NCI-H82 (cell line): ENCODE results near the gene ACR.
A peak's percentile ranks its signal among the peaks of the same experiment; 100 is the strongest.

ENCODE experiments used
- DNase-seq: peaks from one replicate; lab custom pipeline; 2025; lab: John Stamatoyannopoulos, UW

The ACR gene

DNA sequence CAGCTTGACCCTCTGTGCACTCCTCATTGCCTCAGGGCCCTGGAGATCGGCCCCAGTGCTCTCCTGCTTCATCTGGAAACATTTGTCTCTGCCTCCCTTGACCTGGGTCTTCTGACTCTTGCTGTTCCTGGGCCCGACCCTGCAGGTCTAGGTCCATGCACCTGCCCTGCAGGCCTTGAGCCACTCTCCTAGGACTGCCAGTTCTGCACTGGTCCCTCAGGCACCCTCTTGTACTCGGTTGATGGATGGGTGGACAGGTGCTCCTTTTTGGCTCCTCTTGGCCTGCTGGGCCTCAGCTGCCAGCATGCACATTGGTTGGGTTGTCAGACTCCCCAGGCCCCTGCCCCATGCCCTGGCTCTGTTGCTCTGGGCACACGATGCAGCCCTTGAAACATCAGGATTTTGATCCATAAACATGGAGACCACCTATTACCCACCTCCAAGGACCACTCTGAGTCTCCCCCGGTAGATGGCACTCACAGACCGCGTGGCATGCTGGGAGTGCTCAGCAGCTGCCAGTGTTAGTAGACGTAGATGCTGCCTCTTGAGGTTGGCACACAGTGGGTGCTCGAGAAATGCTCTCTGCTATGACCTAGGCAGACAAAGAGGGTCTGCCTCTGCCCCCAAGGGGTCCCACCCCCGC, 20.2 kb upstream of the ACR start:
- no peak for DNase-seq

DNA sequence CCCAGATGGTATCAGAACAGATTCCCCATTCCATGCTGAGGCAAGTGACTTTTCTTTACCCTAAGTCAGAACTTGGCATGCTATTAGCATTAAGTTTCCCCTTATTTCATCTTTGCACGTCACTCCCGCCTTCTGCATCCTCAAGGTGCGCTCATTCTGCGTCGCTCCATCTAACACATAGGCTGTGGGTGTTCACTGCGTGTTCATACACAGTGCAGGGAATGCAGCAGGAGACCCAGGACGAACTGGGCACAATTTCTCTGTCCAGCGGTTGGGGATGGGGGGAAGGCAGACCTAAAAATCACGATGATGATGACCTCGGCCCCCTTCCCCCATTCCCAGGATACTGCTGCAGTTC, 19.7 kb upstream of the ACR start:
- DNase-seq, result no peak

DNA sequence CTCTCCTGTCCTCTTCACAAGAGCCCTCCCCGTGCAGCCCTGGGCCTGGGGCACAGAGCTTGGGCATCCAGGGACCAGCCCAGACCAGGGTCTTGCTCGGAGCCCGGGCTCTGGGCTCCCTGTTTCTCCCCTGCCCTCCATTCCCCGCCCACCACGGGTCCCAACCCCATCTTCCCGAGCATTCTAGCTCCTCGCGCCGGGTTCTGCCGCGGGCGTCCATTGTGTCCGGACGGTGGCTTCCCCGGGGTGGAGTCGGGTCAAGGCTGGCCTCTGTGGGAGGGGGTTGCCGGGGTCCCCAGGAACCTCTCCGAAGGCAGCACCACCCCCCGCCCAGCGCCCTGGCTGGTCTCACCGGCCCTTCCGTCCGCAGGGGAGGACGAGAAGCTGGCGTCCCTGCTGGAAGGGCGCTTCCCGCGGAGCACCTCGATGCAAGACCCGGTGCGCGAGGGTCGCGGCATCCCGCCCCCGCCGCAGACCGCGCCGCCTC, 18.1 kb upstream of the ACR start:
- DNase-seq, result no peak

DNA sequence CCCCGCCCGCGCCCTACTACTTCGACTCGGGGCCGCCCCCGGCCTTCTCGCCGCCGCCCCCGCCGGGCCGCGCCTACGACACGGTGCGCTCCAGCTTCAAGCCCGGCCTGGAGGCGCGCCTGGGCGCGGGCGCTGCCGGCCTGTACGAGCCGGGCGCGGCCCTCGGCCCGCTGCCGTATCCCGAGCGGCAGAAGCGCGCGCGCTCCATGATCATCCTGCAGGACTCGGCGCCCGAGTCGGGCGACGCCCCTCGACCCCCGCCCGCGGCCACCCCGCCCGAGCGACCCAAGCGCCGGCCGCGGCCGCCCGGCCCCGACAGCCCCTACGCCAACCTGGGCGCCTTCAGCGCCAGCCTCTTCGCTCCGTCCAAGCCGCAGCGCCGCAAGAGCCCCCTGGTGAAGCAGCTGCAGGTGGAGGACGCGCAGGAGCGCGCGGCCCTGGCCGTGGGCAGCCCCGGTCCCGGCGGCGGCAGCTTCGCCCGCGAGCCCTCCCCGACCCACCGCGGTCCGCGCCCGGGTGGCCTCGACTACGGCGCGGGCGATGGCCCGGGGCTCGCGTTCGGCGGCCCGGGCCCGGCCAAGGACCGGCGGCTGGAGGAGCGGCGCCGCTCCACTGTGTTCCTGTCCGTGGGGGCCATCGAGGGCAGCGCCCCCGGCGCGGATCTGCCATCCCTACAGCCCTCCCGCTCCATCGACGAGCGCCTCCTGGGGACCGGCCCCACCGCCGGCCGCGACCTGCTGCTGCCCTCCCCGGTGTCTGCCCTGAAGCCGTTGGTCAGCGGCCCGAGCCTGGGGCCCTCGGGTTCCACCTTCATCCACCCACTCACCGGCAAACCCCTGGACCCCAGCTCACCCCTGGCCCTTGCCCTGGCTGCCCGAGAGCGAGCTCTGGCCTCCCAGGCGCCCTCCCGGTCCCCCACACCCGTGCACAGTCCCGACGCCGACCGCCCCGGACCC, 17.4 kb upstream of the ACR start:
- DNase-seq, result no peak

DNA sequence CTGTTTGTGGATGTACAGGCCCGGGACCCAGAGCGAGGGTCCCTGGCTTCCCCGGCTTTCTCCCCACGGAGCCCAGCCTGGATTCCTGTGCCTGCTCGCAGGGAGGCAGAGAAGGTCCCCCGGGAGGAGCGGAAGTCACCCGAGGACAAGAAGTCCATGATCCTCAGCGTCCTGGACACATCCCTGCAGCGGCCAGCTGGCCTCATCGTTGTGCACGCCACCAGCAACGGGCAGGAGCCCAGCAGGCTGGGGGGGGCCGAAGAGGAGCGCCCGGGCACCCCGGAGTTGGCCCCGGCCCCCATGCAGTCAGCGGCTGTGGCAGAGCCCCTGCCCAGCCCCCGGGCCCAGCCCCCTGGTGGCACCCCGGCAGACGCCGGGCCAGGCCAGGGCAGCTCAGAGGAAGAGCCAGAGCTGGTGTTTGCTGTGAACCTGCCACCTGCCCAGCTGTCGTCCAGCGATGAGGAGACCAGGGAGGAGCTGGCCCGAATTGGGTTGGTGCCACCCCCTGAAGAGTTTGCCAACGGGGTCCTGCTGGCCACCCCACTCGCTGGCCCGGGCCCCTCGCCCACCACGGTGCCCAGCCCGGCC, 16.7 kb upstream of the ACR start:
- no peak for DNase-seq

DNA sequence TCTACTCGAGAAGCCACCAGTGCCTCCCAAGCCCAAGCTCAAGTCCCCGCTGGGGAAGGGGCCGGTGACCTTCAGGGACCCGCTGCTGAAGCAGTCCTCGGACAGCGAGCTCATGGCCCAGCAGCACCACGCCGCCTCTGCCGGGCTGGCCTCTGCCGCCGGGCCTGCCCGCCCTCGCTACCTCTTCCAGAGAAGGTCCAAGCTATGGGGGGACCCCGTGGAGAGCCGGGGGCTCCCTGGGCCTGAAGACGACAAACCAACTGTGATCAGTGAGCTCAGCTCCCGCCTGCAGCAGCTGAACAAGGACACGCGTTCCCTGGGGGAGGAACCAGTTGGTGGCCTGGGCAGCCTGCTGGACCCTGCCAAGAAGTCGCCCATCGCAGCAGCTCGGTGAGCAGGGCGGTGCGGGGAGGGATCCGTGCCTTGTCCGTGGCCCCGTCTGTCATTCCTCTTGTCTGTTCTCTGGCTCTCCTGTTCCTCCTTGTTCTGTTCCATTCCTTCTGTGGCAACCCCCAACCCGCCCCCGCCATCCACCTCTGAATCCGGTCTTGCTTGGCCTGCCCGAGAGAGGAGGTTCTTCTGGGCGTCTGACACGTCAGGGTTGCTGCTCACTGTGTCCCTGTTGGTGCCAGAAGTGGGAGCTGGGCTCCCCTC, 15.8 kb upstream of the ACR start:
- no peak for DNase-seq

DNA sequence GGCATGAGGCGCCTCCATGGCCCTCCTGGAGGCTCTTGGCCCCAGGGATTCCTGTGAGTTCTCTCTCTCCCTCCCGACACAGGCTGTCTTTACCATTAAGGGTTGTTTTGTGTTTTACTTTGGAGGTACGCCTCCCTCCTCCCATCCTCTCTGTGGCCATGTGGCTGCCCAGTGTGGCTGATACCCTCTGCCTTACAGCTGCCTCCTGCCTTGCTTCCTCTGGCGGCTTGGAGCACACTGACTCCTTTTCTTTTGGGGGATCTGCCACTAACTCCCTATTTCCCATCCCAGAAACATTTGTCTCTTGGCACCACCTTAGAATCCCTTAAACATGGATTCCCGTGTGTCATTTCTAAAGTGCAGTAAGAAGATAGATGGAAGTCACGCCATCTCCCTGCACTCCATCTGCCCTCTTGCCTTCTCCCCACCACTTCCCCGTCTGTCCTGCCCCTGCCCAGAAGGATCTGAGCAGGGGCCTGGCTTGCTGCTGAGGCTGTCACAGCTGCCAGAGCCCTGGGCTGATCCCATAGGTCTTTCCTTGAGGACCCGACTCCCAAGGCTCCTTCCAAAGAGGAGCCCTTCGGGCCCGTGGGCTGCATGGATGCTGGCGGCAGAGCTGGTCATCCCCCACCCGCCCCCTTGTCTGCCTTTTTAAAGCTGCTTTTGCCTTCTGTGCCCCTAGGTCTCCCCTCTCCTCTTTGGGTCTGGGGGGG, 15.1 kb upstream of the ACR start:
- no peak for DNase-seq

DNA sequence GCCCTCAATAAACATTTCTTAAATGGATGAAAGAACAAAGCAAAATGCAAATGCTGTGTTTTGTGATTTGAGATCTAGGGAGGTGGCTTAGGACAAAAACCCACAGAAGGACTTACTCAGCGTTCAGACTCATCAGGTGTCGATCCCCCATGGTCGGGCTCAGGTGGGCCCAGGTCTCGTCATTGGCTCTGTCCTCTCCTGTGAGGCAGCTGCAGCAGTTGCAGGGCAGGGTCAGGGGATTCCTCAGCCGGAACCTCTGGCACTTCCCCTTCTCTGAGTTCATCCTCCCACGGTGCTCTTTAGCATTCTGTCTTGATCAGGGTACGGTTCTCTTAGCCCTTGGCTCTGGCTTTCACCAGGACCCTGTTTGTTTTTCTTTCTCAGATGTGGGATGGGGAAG, 14.0 kb upstream of the ACR start:
- DNase-seq, result no peak

DNA sequence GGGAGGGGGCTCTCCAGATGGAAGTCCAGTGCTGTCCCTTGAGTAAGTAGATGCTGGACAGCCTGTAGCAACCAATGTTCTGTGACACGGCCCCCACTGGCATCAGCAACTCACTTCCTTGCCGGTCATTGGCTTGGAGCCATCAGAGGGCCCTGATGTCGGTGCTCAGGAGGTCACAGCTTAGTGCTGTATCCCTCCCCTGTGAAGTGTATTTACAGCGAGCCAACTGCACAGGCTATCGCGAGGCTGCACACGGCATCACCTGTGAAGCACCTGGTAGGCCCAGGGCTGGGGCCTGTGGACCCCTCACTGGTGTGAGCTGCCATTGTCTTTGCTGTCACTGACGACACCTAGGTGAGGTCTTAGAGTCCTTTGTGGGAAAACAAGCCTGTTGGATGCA, 13.4 kb upstream of the ACR start:
- DNase-seq, result no peak

DNA sequence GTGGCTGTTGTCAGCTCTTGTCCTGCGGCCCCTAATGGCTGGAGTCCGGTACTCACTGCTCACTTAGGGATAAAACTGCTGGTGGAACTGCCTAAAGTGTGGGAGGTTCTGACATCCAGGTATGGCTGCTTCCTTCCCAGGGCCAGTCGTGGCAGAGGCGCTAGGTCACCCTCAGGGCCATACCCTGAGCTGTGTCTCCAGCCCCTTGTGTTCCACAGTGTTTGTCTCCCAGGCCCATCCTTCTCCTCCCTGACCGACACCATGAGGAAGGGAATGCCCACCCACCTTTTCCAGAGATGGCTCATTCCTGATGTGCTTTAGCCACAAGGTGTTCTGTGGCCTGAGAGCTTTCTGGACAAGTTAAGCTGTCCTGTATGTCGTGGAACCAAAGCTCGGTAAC, 12.4 kb upstream of the ACR start:
- DNase-seq, result no peak

DNA sequence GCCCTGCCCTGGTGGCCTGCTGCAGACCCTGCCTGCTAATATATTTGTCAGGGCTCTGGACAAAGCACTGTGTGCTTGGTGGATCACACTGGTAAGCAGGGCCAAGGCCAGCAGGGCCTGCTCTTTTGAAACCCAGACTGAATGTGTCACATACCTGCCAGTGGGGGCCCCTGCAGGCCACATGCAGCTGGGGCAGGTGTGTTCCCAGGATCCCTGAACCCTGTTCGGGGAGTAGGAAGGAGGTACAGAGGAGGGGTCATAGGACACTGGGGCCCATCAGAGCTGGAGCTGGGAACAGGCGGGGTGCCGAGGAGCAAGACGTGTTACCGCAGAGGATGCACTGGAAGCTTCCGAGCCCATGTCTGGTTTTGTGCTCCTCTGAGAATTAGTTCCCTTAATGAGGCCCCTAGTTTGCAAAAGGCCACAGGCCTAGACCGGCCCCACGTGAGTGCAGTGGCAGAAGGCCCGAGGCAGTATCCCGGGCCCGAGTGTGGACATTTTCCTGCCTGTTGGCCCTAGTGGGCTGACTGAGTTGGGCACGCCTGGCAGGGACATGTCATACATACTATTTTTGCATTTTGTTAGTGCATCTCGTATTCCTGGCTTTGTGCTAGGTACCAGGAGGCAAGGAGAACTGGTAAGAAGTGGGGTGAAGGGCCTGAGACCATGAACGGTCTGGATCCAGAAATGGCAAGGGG, 11.2 kb upstream of the ACR start:
- DNase-seq, result no peak

DNA sequence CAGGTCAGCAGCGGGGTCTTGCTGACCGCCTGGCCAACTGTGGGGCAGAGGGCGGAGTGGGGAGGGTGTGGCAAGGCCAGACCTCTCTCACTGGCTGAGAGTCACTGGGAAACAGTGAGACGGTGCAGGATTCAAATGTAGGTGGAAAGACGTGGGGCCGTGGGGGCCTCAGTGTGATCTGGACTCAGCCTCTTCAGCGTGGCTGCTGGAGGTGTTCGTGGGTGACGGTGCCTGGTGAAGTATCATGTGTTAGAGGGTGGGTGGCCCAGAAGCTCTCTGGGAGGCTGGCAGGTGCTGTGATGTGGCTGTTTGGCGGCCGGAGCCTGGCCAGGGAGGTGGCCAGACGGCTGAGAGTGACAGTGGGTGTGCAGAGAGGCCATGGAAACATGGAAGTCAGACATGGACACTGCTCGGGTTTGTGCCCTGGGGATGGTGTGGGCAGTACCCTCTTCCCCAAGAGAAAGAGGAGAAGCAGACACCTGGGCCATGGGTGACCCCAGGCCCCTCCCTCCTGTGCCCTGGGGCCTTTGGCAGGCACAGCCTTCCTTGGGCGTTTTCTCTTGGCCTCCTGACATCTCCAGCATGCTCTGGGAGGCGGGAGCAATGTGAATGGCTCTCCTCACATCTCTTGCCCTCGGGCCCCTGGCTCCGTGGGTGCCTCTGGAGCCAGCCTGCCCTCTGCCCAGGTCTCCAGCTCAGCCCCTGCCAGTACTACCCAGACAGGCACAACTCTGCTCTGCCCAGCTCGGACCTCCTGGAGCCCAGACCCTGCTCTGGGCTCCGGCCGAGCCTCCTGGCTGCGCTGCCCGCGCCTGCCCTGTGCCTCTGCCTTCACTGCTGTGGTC, 10.1 kb upstream of the ACR start:
- DNase-seq, result no peak

DNA sequence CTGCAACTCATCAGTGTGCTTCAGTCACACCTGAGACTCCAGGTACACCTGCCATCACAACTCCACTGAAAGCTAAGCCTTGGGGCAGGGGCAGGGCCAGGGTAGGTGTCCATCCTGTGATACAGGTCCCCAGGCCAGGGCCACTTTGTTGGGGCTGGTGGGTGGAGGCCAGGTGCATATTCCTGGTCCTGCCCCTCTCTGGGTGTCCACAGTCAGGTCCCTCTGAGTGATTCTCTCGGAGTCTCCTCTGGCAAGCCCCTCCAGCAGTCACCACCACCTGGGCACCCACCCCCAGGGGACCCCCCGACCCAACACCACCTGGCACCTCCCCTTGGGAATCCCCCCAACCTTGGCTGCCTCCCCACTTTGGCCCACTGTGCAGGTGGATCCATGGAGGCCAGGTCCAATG, 9.5 kb upstream of the ACR start:
- DNase-seq, result no peak

DNA sequence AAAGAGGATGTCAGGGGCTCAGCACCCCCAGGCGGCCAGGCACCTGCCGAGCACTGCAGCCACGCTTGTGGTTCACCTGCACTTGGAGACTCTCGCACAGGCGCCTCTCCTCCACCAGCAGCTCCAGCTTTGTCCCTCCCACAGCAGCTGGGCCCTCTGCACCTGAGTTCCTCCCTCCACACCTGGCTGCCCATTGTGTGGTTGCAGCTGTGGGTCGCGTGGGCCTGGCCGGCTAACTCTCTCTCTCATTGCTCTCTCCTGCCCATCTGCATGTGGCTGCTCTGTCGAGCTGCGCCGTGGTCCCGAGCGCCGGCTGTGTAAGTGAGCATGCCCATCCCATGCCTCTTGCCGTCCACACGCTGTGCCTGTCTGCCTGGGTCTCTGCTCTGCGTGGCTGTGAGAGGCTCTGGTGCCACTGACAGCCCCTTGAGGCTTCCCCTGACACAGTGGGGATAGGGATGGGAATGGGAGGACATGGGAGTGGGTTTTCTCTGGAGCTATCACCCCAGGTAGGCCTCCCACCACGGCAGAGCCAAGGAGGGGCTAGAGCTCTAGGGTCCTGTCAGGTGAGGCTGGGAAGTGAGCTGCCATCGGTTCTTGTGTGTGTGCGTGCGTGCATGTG, 8.5 kb upstream of the ACR start:
- DNase-seq, result no peak

DNA sequence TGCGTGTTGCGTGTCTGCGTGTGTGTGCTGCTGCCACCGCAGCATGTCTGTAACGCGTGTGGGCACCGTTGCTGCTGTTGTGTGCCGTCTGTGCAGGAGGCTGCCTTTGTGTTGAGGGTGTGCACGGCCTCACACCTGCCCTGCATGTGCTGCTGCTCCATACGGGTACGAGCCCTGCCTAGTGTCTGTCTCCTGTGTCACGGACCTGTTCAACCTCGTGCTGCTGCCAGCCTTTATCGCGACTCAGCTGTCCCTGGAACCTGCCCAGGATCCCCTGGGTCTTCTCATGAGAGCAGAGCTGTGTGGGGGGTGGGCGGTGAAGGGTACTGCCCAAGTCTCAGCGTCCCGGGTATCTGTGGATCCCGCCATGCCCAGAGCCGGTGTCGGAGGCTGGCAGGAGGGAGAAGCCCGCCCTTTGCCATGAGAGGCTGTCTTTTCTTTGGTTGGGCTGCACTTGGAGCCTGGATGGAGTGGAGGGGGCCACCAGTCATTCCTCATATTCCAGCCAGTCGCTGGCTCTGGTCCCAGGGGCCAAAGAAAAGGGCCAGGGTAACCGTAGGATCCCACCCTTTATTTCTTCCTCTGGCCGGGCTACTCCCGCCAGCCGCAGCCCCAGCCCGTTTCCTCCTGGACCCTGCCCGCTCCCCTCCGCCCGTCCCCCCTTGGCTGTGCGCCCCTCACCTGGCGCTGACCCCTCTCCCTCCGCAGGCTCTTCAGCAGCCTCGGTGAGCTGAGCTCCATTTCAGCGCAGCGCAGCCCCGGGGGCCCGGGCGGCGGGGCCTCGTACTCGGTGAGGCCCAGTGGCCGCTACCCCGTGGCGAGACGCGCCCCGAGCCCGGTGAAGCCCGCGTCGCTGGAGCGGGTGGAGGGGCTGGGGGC, 7.8 kb upstream of the ACR start:
- no peak for DNase-seq

DNA sequence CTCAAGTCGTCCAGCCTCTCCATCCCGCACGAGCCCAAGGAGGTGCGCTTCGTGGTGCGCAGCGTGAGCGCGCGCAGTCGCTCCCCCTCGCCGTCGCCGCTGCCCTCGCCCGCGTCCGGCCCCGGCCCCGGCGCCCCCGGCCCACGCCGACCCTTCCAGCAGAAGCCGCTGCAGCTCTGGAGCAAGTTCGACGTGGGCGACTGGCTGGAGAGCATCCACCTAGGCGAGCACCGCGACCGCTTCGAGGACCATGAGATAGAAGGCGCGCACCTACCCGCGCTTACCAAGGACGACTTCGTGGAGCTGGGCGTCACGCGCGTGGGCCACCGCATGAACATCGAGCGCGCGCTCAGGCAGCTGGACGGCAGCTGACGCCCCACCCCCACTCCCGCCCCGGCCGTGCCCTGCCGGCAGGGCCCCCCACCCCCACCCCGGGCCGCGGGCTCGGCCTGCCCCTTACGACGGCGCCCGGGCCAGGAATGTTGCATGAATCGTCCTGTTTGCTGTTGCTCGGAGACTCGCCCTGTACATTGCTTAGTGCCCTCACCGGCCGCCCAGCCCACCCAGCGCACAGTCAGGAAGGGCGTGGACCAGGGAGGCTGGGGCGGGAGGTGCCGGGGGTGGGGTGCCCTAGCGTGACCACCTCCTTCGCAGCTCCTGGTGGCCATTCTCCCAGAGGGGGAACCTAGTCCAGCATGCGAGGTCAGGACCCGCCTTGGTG, 6.9 kb upstream of the ACR start:
- no peak for DNase-seq

DNA sequence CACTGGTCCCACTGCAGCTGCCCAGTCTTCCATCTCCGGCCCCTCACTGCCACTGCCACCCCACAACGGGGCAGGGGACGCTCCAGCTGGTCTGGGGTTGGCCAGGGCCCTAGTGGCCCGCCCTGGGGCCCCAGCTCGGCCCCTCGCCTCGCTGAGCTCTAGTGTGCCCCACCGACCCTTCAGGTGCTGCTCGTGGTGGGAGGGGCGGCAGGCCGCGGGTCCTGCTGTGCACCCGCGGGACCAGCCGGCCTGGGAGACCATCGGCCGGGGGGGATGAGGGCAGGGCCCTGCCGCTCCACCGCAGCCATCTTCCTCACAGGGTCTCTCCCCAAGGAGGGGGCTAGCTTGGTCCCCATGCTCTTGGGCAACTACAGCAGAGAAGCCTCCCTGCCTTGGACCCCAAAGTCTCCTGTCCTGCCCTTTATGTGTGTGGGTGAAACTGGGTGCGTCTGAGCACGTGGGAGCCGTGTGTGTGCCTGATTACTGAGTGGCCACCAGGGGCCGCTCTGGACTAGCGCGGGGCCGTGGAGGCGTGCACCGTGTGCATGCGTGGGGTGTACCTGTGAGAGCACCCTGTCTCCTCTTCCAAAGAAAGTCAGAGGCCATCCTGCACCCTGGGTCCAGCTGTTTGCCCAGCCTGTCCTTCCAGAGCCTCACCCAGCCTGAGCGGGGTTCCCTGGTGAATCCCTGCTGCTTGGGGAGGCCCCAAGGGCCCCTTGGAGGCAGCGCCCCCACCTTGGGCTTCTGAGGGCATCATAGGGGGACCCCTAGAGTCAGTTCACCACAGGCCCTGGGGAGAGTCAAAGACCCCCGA, 6.0 kb upstream of the ACR start:
- peak; percentile 64 for DNase-seq
